ENCODE results near the gene DPH3. TPM values are rescaled to one million over a fixed set of nuclear protein-coding genes. Genes with fewer than 3 reads are reported as not detected.

The DPH3 gene
- total and polyA plus RNA-seq, 2 of the 8 experiments (the other 6 are each of a cell fraction or from before 2014, with no cell fraction given), result 9.8 to 40.1 TPM

DNA sequence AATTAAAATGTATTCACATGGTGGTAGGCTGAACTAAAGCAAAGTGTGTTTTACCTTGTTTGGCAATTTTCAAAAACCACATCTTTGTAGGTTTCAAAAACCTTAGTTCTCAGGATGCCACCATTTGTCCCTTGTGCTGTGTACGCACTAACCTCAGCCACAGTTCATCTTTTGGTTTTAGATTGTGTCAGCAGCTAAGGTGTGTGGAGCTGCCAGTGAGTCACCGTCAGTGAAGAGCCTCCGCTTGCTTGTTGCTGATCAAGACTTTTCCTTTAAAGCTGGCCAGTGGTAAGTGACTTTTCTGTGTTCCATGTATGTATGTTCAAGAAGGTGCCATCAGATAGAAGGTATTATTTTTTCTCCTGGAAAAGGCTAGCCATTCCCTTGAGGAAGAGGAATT, 21.4 kb upstream of the DPH3 start:
- Histone ChIP-seq H3K36me3 (ENCODE audit: control insufficient read depth in 2 of 4, insufficient read depth in 4 of 4, low read length in 3 of 4) (peaks cover 2 to 17% (median 9%) of the 10 kb centered on the region in 4 experiments; a peak in 6 of 8 replicates), H3K4me2 (ENCODE audit: insufficient read depth in 1 of 2, low read depth in 2 of 2, low read length in 2 of 2) (no peak overlapping the region), H3K4me1 (replicated peaks in 1 of 4; ENCODE audit: control insufficient read depth in 3 of 4, insufficient read depth in 4 of 4, low read length in 3 of 4) (no peaks in the 10 kb centered on the region), H3K27me3 (replicated peaks in 1 of 4; ENCODE audit: control insufficient read depth in 3 of 4, extremely low read depth in 1 of 4, insufficient read depth in 3 of 4, low read length in 3 of 4) (no peaks in the 10 kb centered on the region), H3K27ac (ENCODE audit: low read depth, low read length) (no peak overlapping the region), H4K91ac (replicated peaks; ENCODE audit: insufficient read length, low read length) (no peak overlapping the region), H3K9me3 (ENCODE audit: insufficient read depth in 2 of 2, low read depth in 1 of 2, low read length in 1 of 2) (no peaks in the 10 kb centered on the region), H2BK20ac (ENCODE audit: low read length) (no peak overlapping the region), H2BK15ac (ENCODE audit: low read length) (no peak overlapping the region), H2BK12ac (ENCODE audit: low read depth, low read length) (no peak overlapping the region), H2BK120ac (replicated peaks; ENCODE audit: low read depth, low read length) (no peak overlapping the region), H3K4ac (replicated peaks; ENCODE audit: insufficient read length, low read depth, low read length) (no peak overlapping the region), H4K20me1 (replicated peaks in 1 of 2; ENCODE audit: control insufficient read depth in 1 of 2, insufficient read depth in 2 of 2, low read length in 2 of 2) (peaks cover 0 to 2% of the 10 kb centered on the region in 2 experiments), H3K14ac (ENCODE audit: insufficient read length) (no peak overlapping the region), H3K23me2 (ENCODE audit: low read depth, low read length) (no peaks in the 10 kb centered on the region), H4K5ac (ENCODE audit: insufficient read length, low read depth, low read length) (no peak overlapping the region), H3K18ac (ENCODE audit: extremely low read depth, low read length) (no peak overlapping the region), H2BK5ac (ENCODE audit: low read depth, low read length) (no peak overlapping the region), H3K4me3 (ENCODE audit: extremely low read depth in 1 of 4, insufficient read depth in 2 of 4, low read depth in 3 of 4, low read length in 4 of 4) (no peak overlapping the region), H3K56ac (replicated peaks; ENCODE audit: insufficient read length, low read depth, low read length) (no peak overlapping the region), H4K8ac (ENCODE audit: extremely low read depth, insufficient read depth, low read length) (no peak overlapping the region), H3K79me2 (ENCODE audit: control insufficient read depth in 1 of 2, insufficient read depth in 2 of 2, low read length in 2 of 2) (peaks cover 3% of the 10 kb centered on the region in 2 experiments; a peak in 1 of 4 replicates), H3K23ac (ENCODE audit: insufficient read length) (no peak overlapping the region), H2AK5ac (ENCODE audit: low read depth, low read length) (no peak overlapping the region), H2AFZ (ENCODE audit: low read length) (no peak overlapping the region), H3K79me1 (ENCODE audit: low read depth, low read length) (0 out of 2 replicates have a peak, but pooled peaks cover 3% of the 10 kb centered on the region), H3K9ac (replicated peaks in 1 of 4; ENCODE audit: extremely low read depth in 1 of 4, low read depth in 3 of 4, low read length in 3 of 4) (no peak overlapping the region)
- DNase-seq (ENCODE audit: low read depth in 1 of 2, low spot score in 2 of 2) (no peak), FAIRE-seq (no peak)
- CTCF ChIA-PET (ENCODE audit: partially characterized antibody), result interaction anchor here (0.9 to 1.7 kb wide), 5 partner anchors 9 to 611 kb away, joined by 3 to 5 read pairs (median 4); no protein-coding TSS in a partner anchor
- WGBS, 2 experiments (ENCODE audit: extremely low coverage in 1 of 2, insufficient coverage in 1 of 2, insufficient read length in 1 of 2, insufficient replicate concordance in 2 of 2, low coverage in 1 of 2, low lambda C conversion rate in 2 of 2, missing lambda C conversion rate in 1 of 2), result 88% methylated on average over 3 of the region's 3 CpGs; no CpG with 5 or more reads in 1 of the 2 experiments
- TF ChIP-seq RFX5 (IDR thresholded peaks at IDR 0.05; ENCODE audit: borderline replicate concordance, low read depth, low read length) (no peak), SRF (IDR thresholded peaks at IDR 0.05; ENCODE audit: low read depth, low read length) (no peak), ASH2L (IDR thresholded peaks at IDR 0.05; ENCODE audit: low read length) (no peak), NANOG (IDR thresholded peaks at IDR 0.05; ENCODE audit: insufficient read depth, low read depth, low read length, poor library complexity, severe bottlenecking) (no peak), TAF7 (optimal IDR thresholded peaks at IDR 0.05; ENCODE audit: borderline replicate concordance, low read depth, low read length) (no peak), EP300 (IDR thresholded peaks at IDR 0.05; ENCODE audit: borderline replicate concordance in 1 of 2, low read depth in 2 of 2, low read length in 2 of 2) (no peak)
- POLR2A ChIA-PET (ENCODE audit: partially characterized antibody), result interaction anchor here (0.8 to 1.2 kb wide), 2 partner anchors 9 to 22 kb away, joined by 3 read pairs; no protein-coding TSS in a partner anchor
